Progenitor cell of endocrine pancreas (in vitro differentiated cells): ENCODE results near the gene CXCL12. TPM values are rescaled to one million over a fixed set of nuclear protein-coding genes. Genes with fewer than 3 reads are reported as not detected.

Experiments
- DNase-seq: peaks from one replicate; pipeline ENCODE4 v3.0.0; 2021; ENCODE audit warnings: low spot score; ENCODE audit not compliant: unreplicated experiment
- H3K27ac Mint-ChIP-seq: 2 replicates; pipeline ENCODE4 v1.8.0; 2021; ENCODE audit warnings: mild to moderate bottlenecking, moderate library complexity, mixed read lengths
- H3K27me3 Mint-ChIP-seq: 2 replicates; pipeline ENCODE4 v1.8.0; 2021; ENCODE audit warnings: mixed read lengths
- H3K36me3 Mint-ChIP-seq: 2 replicates; pipeline ENCODE4 v1.8.0; 2022; ENCODE audit warnings: mixed read lengths; ENCODE audit not compliant: insufficient read depth
- H3K4me1 Mint-ChIP-seq: 2 replicates; pipeline ENCODE4 v1.8.0; 2021; ENCODE audit warnings: low read depth, mixed read lengths
- H3K4me3 Mint-ChIP-seq: 2 replicates; pipeline ENCODE4 v1.8.0; 2021; ENCODE audit warnings: low read depth, mild to moderate bottlenecking, moderate library complexity, mixed read lengths
- H3K9me3 Mint-ChIP-seq: 2 replicates; pipeline ENCODE4 v1.8.0; 2021; ENCODE audit warnings: low read depth, mixed read lengths
- total RNA-seq: library from RNA; stranded (reverse); gene quantifications from 2 replicates; pipeline ENCODE4 v1.2.1, GENCODE V29; 2021
- TF ChIP-seq, protein P1 (sequence below): fragments of 200-600 bp; sonication (generic); IDR thresholded peaks from one replicate; pipeline ENCODE4 v1.5.0; 2021; ENCODE audit warnings: antibody characterized with exemption, mild to moderate bottlenecking; ENCODE audit not compliant: unreplicated experiment

Gene CXCL12
- total RNA-seq, 1 donor from 2014 or later = 4.2 TPM

DNA sequence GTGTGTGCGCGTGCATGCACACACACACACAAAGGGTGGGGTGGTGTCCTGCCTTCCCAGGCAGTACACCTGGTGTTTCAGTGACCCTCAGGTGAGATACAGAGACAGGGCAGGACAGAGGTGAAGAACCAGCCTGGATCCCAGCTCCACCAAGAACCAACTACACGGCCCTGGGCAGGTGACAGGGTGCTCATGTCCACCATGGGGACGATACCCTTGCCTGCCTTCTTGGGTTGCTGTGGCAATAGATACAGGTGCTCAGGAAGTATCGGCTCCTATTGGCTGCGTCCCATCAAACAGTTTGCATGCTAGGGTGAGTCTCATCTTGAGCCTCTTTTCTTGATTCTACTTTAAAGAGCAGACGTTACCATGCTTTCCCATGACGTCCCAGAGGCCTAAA, 33.7 kb upstream of the CXCL12 start:
- H3K9me3 Mint-ChIP-seq = peaks cover 4% of the 10 kb centered on the region
- no peak overlapping the region for H3K4me3 Mint-ChIP-seq
- no peaks in the 10 kb centered on the region for H3K4me1 Mint-ChIP-seq
- DNase-seq = no peak
- peaks cover 8% of the 10 kb centered on the region for H3K27me3 Mint-ChIP-seq
- H3K27ac Mint-ChIP-seq = no peak overlapping the region
- TF ChIP-seq, protein P1, sequence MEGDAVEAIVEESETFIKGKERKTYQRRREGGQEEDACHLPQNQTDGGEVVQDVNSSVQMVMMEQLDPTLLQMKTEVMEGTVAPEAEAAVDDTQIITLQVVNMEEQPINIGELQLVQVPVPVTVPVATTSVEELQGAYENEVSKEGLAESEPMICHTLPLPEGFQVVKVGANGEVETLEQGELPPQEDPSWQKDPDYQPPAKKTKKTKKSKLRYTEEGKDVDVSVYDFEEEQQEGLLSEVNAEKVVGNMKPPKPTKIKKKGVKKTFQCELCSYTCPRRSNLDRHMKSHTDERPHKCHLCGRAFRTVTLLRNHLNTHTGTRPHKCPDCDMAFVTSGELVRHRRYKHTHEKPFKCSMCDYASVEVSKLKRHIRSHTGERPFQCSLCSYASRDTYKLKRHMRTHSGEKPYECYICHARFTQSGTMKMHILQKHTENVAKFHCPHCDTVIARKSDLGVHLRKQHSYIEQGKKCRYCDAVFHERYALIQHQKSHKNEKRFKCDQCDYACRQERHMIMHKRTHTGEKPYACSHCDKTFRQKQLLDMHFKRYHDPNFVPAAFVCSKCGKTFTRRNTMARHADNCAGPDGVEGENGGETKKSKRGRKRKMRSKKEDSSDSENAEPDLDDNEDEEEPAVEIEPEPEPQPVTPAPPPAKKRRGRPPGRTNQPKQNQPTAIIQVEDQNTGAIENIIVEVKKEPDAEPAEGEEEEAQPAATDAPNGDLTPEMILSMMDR = no peak
- H3K36me3 Mint-ChIP-seq = no peaks in the 10 kb centered on the region

DNA sequence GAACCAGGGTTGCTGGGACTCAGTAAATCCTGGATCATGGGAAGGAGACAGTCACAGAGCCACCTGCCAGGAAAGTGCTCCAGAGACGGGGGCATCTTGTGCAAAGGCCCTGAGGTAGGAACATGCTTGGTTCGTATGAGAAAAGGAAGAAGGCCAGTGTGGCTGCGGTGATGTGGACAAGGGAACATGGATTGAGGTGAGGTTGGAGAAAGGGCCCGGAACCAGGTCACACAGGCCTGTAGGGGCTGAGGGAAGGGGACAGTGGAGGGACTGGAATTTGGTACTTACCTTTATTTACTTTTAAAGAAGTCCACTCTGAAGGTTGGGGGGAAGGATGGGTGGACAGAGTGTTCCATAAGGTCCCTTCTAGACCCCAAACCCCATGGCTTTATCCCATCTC, 32.9 kb upstream of the CXCL12 start:
- H3K4me3 Mint-ChIP-seq = no peak overlapping the region
- no peaks in the 10 kb centered on the region for H3K36me3 Mint-ChIP-seq
- DNase-seq = no peak
- no peaks in the 10 kb centered on the region for H3K4me1 Mint-ChIP-seq
- no peak overlapping the region for H3K27ac Mint-ChIP-seq
- TF ChIP-seq, protein P1 = no peak
- peaks cover 4% of the 10 kb centered on the region for H3K9me3 Mint-ChIP-seq
- H3K27me3 Mint-ChIP-seq = peaks cover 8% of the 10 kb centered on the region

DNA sequence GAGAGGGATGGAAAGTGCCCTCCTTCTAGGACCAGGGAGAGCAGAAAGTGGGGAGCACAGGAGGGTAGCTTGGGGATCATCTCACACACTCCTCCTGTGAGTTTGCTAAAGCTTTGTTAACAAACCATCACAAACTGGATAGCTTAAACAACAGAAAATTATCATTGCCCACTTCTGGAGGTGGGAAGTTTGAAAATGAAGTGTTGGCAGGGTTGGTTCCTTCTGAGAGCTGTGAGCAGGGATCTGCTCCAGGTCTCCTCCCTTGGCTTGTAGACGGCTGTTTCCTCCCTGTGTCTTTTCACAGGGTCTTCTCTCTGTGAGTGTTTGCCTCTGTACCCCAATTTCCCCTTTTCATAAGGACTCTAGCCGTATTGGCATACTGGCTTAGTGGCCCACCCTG, 32.0 kb upstream of the CXCL12 start:
- Mint-ChIP-seq H3K36me3 (no peaks in the 10 kb centered on the region), H3K9me3 (peaks cover 10% of the 10 kb centered on the region), H3K27me3 (peaks cover 8% of the 10 kb centered on the region), H3K27ac (no peak overlapping the region), H3K4me3 (no peak overlapping the region), H3K4me1 (no peaks in the 10 kb centered on the region)
- no peak for DNase-seq
- TF ChIP-seq, protein P1 = no peak

DNA sequence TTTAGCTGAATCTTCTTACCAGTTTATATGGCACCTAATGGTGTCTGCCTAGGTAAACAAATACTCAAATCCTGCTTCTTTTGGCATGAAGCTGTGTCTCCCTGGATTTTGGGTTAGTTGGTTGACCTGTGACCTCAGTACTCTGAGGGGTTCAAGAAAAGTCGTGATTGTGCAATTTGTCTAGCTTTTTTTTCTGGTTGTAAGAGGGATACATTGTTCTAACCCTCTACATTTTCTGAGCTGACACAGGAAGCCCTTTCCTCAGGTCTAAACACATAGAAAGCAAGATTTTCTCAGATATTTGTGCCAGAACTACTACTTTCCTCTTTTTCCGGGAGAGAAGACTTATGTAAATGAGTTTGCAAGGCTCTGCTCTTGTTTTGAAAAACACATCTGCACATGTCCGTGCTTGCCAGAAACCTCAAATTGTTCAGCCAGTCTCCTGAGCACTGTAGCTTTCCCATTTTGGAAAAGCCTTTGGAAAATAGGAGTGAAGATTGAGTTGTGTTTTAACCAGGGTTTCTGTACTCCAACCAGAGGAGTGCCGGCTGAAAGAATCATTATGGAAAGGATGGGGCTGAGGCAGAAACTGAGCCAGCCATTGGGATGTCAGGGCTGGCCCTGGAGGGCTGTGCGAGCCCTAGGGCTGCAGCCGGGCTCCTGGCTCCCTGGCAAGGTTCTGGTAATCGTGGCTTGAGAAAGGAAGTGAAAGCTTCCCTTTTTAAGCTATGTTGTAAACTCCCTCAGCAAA, 31.3 kb upstream of the CXCL12 start:
- Mint-ChIP-seq H3K4me1 (no peaks in the 10 kb centered on the region), H3K27ac (no peak overlapping the region), H3K27me3 (peaks cover 11% of the 10 kb centered on the region), H3K4me3 (no peak overlapping the region), H3K9me3 (peaks cover 13% of the 10 kb centered on the region), H3K36me3 (no peaks in the 10 kb centered on the region)
- no peak for DNase-seq
- TF ChIP-seq, protein P1 = no peak

DNA sequence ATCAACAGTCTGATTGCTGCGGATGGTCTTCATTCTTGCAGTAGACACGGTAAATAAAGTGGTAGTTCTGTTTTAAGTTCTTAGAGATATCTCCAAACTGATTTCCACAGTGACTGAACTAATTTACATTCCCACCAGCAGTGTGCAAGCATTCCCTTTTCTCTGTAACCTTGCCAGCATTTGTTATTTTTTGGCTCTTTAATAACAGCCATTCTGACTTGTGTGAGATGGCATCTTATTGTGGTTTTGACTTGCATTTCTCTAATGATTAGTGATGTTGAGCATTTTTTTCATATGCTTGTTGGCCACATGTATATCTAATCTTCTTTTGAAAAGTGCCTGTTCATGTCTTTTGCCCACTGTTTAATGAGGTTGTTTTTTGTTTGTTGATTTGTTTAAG, 30.2 kb upstream of the CXCL12 start:
- no peak overlapping the region for H3K27ac Mint-ChIP-seq
- H3K36me3 Mint-ChIP-seq = no peaks in the 10 kb centered on the region
- H3K4me3 Mint-ChIP-seq = no peak overlapping the region
- no peaks in the 10 kb centered on the region for H3K4me1 Mint-ChIP-seq
- peaks cover 17% of the 10 kb centered on the region for H3K27me3 Mint-ChIP-seq
- TF ChIP-seq, protein P1 = no peak
- H3K9me3 Mint-ChIP-seq = peaks cover 13% of the 10 kb centered on the region
- no peak for DNase-seq
